Naive thymus-derived CD4-positive, alpha-beta T cell (primary cell): ENCODE measurements around the gene LAMB2. TPM values are rescaled to one million over a fixed set of nuclear protein-coding genes. Genes with fewer than 3 reads are reported as not detected.

Experiments used
- ATAC-seq: fragments of 150-1000 bp; cut with Tn5 transposase; 2 replicates; pipeline ENCODE4 v1.10.0; 2021; ENCODE audit warnings: mild to moderate bottlenecking, moderate library complexity
- CTCF ChIA-PET: fragments of 350-600 bp; sonication (Branson Sonifier 250); formaldehyde crosslinking; loops from one replicate; lab custom pipeline; 2021; ENCODE audit warnings: antibody characterized with exemption; lab: Charles Lee
- POLR2A ChIA-PET: fragments of 350-600 bp; sonication (Branson Sonifier 250); formaldehyde crosslinking; loops from one replicate; lab custom pipeline; 2021; ENCODE audit warnings: antibody characterized with exemption, inconsistent platforms; lab: Charles Lee
- DNase-seq, 9 donors: peaks; one replicate each; pipeline versions ENCODE4 v3.0.0 to v3.0.0-alpha.2; 2020 to 2022; ENCODE audit warnings: mixed read lengths in 1 of 9
- H3K27ac ChIP-seq: one replicate; pipeline ENCODE4 v1.7.0; 2013; ENCODE audit warnings: mild to moderate bottlenecking, low read depth, low read length, moderate library complexity
- H3K27me3 ChIP-seq, 2 donors: one replicate each; pipeline ENCODE4 v1.7.0; 2013; ENCODE audit warnings: low read length in 2 of 2, mild to moderate bottlenecking in 2 of 2, moderate library complexity in 2 of 2; ENCODE audit not compliant: control insufficient read depth in 2 of 2, insufficient read depth in 2 of 2
- H3K36me3 ChIP-seq, 3 experiments: 1 replicate in 2 of 3; 2 replicates in 1 of 3; pipeline ENCODE4 v1.7.0; 2013; ENCODE audit warnings: low read length in 3 of 3, mild to moderate bottlenecking in 3 of 3, moderate library complexity in 1 of 3; ENCODE audit not compliant: insufficient read depth in 3 of 3, control insufficient read depth in 2 of 3
- H3K4me1 ChIP-seq, 2 donors: one replicate each; pipeline ENCODE4 v1.7.0; 2013; ENCODE audit warnings: low read length in 2 of 2, mild to moderate bottlenecking in 2 of 2, moderate library complexity in 1 of 2; ENCODE audit not compliant: control insufficient read depth in 2 of 2, insufficient read depth in 2 of 2
- H3K4me3 ChIP-seq: 2 replicates; pipeline ENCODE4 v1.7.0; 2013; ENCODE audit warnings: mild to moderate bottlenecking, low read length
- H3K9me3 ChIP-seq, 3 experiments: 1 replicate in 2 of 3; 2 replicates in 1 of 3; pipeline ENCODE4 v1.7.0; 2013; ENCODE audit warnings: low read length in 3 of 3; ENCODE audit not compliant: control insufficient read depth in 2 of 3
- H3K27ac Mint-ChIP-seq, 9 donors: one replicate each; pipeline ENCODE4 v1.8.0; 2020 to 2022; ENCODE audit warnings: mixed read lengths in 9 of 9, mild to moderate bottlenecking in 8 of 9, moderate library complexity in 5 of 9, inconsistent platforms in 2 of 9
- H3K27me3 Mint-ChIP-seq, 5 donors: one replicate each; pipeline ENCODE4 v1.8.0; 2021 to 2022; ENCODE audit warnings: mixed read lengths in 5 of 5, mild to moderate bottlenecking in 1 of 5
- H3K36me3 Mint-ChIP-seq, 5 donors: one replicate each; pipeline ENCODE4 v1.8.0; 2020 to 2022; ENCODE audit warnings: mixed read lengths in 5 of 5, mild to moderate bottlenecking in 3 of 5, inconsistent platforms in 1 of 5
- H3K4me1 Mint-ChIP-seq, 7 donors: one replicate each; pipeline ENCODE4 v1.8.0; 2020 to 2022; ENCODE audit warnings: mixed read lengths in 7 of 7, mild to moderate bottlenecking in 3 of 7, inconsistent platforms in 1 of 7
- H3K4me3 Mint-ChIP-seq, 10 donors: one replicate each; pipeline ENCODE4 v1.8.0; 2020 to 2022; ENCODE audit warnings: mild to moderate bottlenecking in 10 of 10, mixed read lengths in 10 of 10, moderate library complexity in 6 of 10, inconsistent platforms in 2 of 10
- H3K9me3 Mint-ChIP-seq, 11 donors: one replicate each; pipeline ENCODE4 v1.8.0; 2020 to 2022; ENCODE audit warnings: mixed read lengths in 11 of 11, mild to moderate bottlenecking in 4 of 11, inconsistent platforms in 1 of 11, moderate library complexity in 1 of 11
- intact Hi-C, 2 donors: fragments of 100-400 bp; cut with micrococcal nuclease; formaldehyde crosslinking; loops; one replicate each; pipeline ENCODE4 v1.15.1; 2023
- polyA plus RNA-seq, 2 donors: library from polyadenylated mRNA; unstranded; fragments of 300-500 nt; fragmentation: Illumina TruSeq; gene quantifications; one replicate each; pipeline ENCODE4 v1.2.3, GENCODE V29; 2021
- total RNA-seq, 6 experiments: library from RNA in 5 of 6; stranded (reverse) in 5 of 6; gene quantifications; 1 replicate in 5 of 6; 2 replicates in 1 of 6; pipeline ENCODE4 v1.2.3 and lab custom pipeline; 2021 to 2026

Gene LAMB2
- total and polyA plus RNA-seq, 7 experiments from 2014 or later = 1.2 to 5.0 (median 1.9) TPM; not detected in 3

DNA sequence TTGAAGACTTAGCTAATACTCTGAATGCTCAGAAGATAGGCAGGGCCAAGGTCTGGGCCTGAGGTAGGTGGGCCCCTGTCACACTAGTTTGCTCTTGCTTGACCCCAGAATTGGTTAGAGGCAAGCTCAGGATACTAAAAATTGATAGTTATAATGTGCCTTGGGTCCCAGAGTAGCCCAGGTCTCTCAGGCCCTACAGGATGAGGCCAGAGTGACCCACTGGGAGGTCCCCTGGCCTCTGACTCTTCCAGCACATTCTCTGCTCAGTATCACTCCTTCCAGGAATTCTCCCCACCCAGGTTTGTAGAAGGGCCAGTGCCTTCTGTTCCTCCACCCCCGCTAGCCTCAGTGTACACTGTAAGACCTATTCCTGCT lies 37.9 kb upstream of the LAMB2 start:
- ChIA-PET CTCF (interaction anchor here (0.8 to 2.0 kb wide), 8 partner anchors 9 to 645 kb away, joined by 3 to 6 read pairs (median 4); partner anchors contain the start of genes NDUFAF3 and WDR6), POLR2A (interaction anchor here (0.7 to 2.4 kb wide), 4 partner anchors 50 to 583 kb away, joined by 3 to 10 read pairs (median 3); partner anchors contain the start of genes QRICH1 and USP19)
- H3K27ac Mint-ChIP-seq = peak overlapping the region in 7 of 9 donors; percentile 67 to 92 (median 84)
- H3K27me3 Mint-ChIP-seq = no peaks in the 10 kb centered on the region
- Histone ChIP-seq H3K27me3 (no peaks in the 10 kb centered on the region), H3K27ac (peak overlapping the region; percentile 58), H3K4me1 (peaks cover 11 to 27% of the 10 kb centered on the region in 2 donors), H3K9me3 (no peaks in the 10 kb centered on the region), H3K36me3 (peaks cover 0 to 5% (median 0%) of the 10 kb centered on the region in 3 experiments), H3K4me3 (peak overlapping the region; percentile 95)
- intact Hi-C loops = loop anchor here (1.0 to 5.0 kb wide), 8 partner anchors 50 to 502 kb away; partner anchors contain the start of genes USP19 (in 2 of the 2), APEH (in 1 of the 2), C3orf62 (in 1 of the 2) and QRICH1 (in 1 of the 2)
- H3K36me3 Mint-ChIP-seq = peaks cover 0 to 7% (median 0%) of the 10 kb centered on the region in 5 donors
- H3K4me1 Mint-ChIP-seq = peaks cover 8 to 41% (median 28%) of the 10 kb centered on the region in 7 donors
- DNase-seq (no peak), ATAC-seq (no peak)
- H3K4me3 Mint-ChIP-seq = peak overlapping the region; percentile 83 to 94 (median 88)
- H3K9me3 Mint-ChIP-seq = peaks cover 0 to 4% (median 0%) of the 10 kb centered on the region in 11 donors

DNA sequence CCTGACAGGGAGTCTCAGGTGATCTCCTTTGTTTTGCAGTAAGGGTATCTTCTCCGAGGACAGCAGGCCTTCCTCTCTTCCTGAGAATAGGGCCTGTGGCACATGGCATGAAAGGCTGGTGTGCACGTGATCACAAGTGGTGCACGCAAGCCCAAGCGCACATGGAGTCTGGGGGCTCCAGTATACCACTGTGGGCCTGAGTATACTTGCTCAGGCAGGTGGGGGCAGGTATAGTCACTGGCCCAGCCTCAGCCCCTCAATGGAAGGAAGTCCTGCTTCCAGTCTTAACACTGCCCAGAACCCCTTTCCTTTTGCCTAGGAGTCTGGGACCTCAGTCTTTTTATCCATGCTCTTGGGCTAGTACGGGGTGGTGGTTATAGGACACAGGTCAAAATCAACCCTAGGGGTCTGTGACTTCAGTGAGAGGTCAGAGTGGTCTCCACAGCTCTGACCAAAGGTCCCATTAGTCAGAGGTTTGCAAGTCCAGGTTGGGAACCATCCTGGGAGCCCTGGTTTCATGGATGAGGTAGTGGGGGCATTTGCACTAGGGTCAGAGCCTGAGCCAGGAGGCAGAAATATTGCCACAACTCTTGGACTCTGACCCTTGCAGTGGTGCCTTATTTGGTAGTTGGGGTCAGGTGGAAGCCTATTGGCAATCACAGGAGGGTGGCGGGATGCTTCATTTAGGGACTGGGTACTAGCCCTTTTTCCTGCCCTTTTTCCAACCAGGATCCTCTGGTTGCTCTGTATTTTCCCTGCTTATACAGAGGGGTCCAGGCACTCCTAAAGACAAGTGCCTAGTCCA lies 34.1 kb upstream of the LAMB2 start:
- Histone ChIP-seq H3K27me3 (no peaks in the 10 kb centered on the region), H3K27ac (peak overlapping the region; percentile 79), H3K36me3 (peaks cover 0 to 20% (median 0%) of the 10 kb centered on the region in 3 experiments), H3K4me1 (peaks cover 16 to 35% of the 10 kb centered on the region in 2 donors), H3K4me3 (peak overlapping the region; percentile 58), H3K9me3 (no peaks in the 10 kb centered on the region)
- Mint-ChIP-seq H3K27me3 (no peaks in the 10 kb centered on the region), H3K4me3 (peak overlapping the region; percentile 87 to 96 (median 90)), H3K36me3 (peaks cover 0 to 20% (median 5%) of the 10 kb centered on the region in 5 donors), H3K27ac (peak overlapping the region; percentile 87 to 96 (median 92)), H3K4me1 (peaks cover 18 to 54% (median 42%) of the 10 kb centered on the region in 7 donors), H3K9me3 (peaks cover 0 to 4% (median 0%) of the 10 kb centered on the region in 11 donors)
- DNase-seq = no peak
- ChIA-PET CTCF (no interaction called here), POLR2A (interaction anchor here (1.0 to 3.8 kb wide), 4 partner anchors 46 to 177 kb away, joined by 3 to 20 read pairs (median 7); partner anchors contain the start of genes QRICH1, USP19 and USP4)
- intact Hi-C loops = loop anchor here (1.0 to 5.0 kb wide), 6 partner anchors 46 to 610 kb away; partner anchors contain the start of genes QRICH1 (in 2 of the 2), USP19 (in 2 of the 2), PFKFB4 (in 1 of the 2) and QARS1 (in 1 of the 2)
- ATAC-seq = no peak

DNA sequence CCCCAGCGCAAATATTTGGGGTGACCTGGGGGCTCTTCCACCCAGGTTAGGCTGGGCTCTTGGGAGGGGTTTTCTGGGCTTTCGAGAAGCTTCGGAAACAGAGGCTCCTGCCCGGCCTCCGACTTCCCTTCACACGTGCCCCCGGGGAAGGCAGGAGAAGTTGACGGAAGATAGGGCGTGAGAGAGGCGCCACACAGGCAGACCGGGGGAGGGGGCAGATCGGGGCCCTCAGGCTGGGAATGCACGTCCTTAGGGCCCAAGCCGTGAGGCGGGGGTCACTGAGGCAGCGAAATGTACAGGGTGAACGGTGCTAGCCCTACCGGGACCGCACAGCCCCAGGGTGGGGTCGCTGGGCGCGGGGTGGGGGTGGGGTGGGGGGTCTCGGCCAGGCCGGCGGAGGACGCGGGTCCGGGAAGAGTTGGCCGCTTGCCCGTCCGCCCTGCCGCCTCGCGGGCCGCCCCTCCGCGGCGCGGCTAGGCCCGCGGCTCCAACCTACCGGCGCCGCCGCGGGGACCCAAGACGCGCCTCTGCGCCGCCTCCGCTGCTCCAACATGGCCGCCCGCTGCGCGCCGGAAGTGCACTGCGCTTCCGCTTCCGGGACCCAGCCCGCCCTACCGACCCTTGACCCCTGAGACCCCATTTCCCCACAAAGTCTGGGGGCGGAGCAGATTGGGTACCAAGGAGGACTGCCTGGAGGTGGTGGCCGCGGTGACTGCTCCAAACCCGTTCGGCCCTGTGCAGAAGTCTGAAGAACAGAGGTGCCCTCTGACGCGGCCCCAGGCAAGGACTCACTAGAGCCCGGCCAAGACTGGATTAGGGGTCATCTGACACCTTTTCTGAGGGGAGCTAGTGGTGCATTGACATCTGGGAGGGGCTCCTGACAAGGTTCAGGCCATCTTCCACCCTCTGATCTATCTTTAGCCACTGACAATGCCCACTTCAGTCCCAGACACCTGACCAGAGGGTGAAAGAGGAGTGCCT lies 33.2 kb upstream of the LAMB2 start, which contains the start of gene CCDC71:
CCDC71 (minus strand) TSS at position 561 of the 981 bp plus-strand sequence. CDS start 2,123 bp downstream, outside the sequence.
- H3K36me3 ChIP-seq = peaks cover 0 to 29% (median 0%) of the 10 kb centered on the region in 3 experiments
- H3K27me3 ChIP-seq = no peaks in the 10 kb centered on the region
- Mint-ChIP-seq H3K9me3 (peaks cover 0 to 4% (median 0%) of the 10 kb centered on the region in 11 donors), H3K27ac (peak within 1 kb of the TSS; percentile 87 to 96 (median 93)), H3K4me1 (peaks cover 16 to 51% (median 42%) of the 10 kb centered on the region in 7 donors), H3K4me3 (peak within 1 kb of the TSS; percentile 89 to 96 (median 92)), H3K27me3 (no peaks in the 10 kb centered on the region), H3K36me3 (peaks cover 0 to 20% (median 5%) of the 10 kb centered on the region in 5 donors)
- H3K9me3 ChIP-seq = no peaks in the 10 kb centered on the region
- ATAC-seq (peak; percentile 85), DNase-seq (peak; percentile 63 to 82 (median 72))
- ChIA-PET POLR2A (interaction anchor here (1.0 to 3.8 kb wide), 11 partner anchors 45 to 1341 kb away, joined by 3 to 20 read pairs (median 5); partner anchors contain the start of genes DALRD3, QRICH1, USP19 and USP4), CTCF (interaction anchor here (0.6 to 1.8 kb wide), 3 partner anchors 13 to 263 kb away, joined by 3 to 6 read pairs (median 5); partner anchors contain the start of genes NICN1 and QRICH1)
- intact Hi-C loops = loop anchor here (1.0 to 5.0 kb wide), 6 partner anchors 45 to 609 kb away; partner anchors contain the start of genes QRICH1 (in 2 of the 2), USP19 (in 2 of the 2), PFKFB4 (in 1 of the 2) and QARS1 (in 1 of the 2)
- H3K27ac ChIP-seq = peak within 1 kb of the TSS; percentile 79
- H3K4me3 ChIP-seq = peak within 1 kb of the TSS; percentile 58
- H3K4me1 ChIP-seq = peaks cover 16 to 29% of the 10 kb centered on the region in 2 donors

DNA sequence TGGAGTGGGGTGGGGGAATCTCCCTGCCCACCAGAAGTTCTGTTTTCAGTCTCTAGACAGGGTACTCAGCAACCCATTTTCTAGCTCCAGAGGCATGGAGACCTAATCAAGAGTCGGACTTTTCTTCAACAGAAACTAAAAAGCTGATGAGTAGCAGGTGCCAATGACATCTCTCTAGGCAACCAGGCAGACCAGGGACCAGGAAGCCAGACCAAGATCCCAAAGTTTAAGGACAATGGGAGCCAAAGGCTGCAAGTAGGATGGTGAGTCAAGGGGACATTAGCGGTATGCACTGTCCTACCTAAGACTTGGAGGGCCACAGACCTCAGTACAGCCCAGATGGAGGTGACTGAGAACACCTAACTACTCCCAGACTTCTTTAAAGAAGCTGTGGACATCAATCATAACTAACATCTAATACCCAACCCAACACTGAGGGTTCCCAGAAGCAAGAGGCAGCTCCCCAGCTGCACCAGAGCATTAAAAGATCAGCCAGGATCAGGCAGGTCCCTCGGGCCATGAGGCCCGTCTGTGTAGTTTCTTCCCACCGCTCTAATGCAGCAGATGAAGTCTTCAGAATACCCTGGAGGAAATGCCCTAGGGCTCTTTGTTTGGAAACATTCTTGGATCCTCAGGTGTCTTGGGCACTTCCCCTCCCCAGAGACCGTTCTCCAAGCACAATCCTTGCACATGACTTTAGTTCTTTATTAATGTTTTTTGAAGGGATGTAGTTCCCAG lies 32.3 kb upstream of the LAMB2 start:
- H3K4me3 Mint-ChIP-seq = peak overlapping the region; percentile 88 to 96 (median 92)

DNA sequence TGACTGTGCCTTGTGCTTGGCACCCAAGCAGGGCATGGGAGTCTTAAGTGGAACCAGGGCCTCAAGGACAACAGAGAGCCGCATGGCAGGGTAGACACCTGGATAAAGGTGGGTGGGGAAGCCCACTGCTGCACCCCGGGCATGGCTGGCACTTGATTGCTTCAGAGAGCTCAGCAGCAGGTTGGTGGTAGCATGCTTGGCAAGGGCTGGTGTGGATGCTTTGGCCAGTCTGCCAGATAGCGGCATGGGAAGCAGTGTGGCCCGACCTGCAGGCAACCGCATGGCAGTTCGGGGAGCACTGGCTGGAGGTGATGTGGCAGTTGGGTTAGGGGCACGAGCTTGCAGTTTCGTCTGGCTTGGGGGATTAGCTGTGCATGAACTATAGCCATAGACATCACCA lies 30.8 kb upstream of the LAMB2 start:
- peaks cover 0 to 29% (median 0%) of the 10 kb centered on the region in 3 experiments for H3K36me3 ChIP-seq
- peaks cover 12 to 38% (median 27%) of the 10 kb centered on the region in 7 donors for H3K4me1 Mint-ChIP-seq
- DNase-seq (no peak), ATAC-seq (no peak)
- no peaks in the 10 kb centered on the region for H3K9me3 ChIP-seq
- peak overlapping the region in 5 of 9 donors; percentile 12 to 87 (median 37) for H3K27ac Mint-ChIP-seq
- H3K36me3 Mint-ChIP-seq = peaks cover 0 to 20% (median 5%) of the 10 kb centered on the region in 5 donors
- H3K9me3 Mint-ChIP-seq = peaks cover 0 to 4% (median 0%) of the 10 kb centered on the region in 11 donors
- intact Hi-C loops = no loop called here
- peak overlapping the region in 4 of 10 donors; percentile 21 to 94 (median 52) for H3K4me3 Mint-ChIP-seq
- H3K27me3 Mint-ChIP-seq = no peaks in the 10 kb centered on the region
- no peaks in the 10 kb centered on the region for H3K27me3 ChIP-seq
- no peak overlapping the region for H3K27ac ChIP-seq
- CTCF ChIA-PET = no interaction called here
- peaks cover 10 to 22% of the 10 kb centered on the region in 2 donors for H3K4me1 ChIP-seq
- POLR2A ChIA-PET = interaction anchor here (0.6 to 3.6 kb wide), 2 partner anchors 70 to 121 kb away, joined by 3 to 16 read pairs; partner anchors contain the start of gene QRICH1
- H3K4me3 ChIP-seq = no peak overlapping the region

More for the DNA sequence above, 32.3 kb upstream of the LAMB2 start:
- Histone ChIP-seq H3K4me1 (peaks cover 10 to 22% of the 10 kb centered on the region in 2 donors), H3K27ac (peak overlapping the region; percentile 79), H3K36me3 (peaks cover 0 to 29% (median 0%) of the 10 kb centered on the region in 3 experiments), H3K4me3 (peak overlapping the region; percentile 58), H3K9me3 (no peaks in the 10 kb centered on the region), H3K27me3 (no peaks in the 10 kb centered on the region)
- ChIA-PET POLR2A (interaction anchor here (0.7 to 3.8 kb wide), 11 partner anchors 45 to 1340 kb away, joined by 3 to 20 read pairs (median 4); partner anchors contain the start of genes DALRD3, QRICH1, SLC25A20 and USP19), CTCF (interaction anchor here (0.6 to 1.8 kb wide), 3 partner anchors 71 to 264 kb away, joined by 3 to 6 read pairs (median 5); partner anchors contain the start of genes NICN1 and QRICH1)
- Mint-ChIP-seq H3K27me3 (no peaks in the 10 kb centered on the region), H3K9me3 (peaks cover 0 to 4% (median 0%) of the 10 kb centered on the region in 11 donors), H3K27ac (peak overlapping the region; percentile 87 to 96 (median 93)), H3K4me1 (peaks cover 13 to 43% (median 33%) of the 10 kb centered on the region in 7 donors), H3K36me3 (peaks cover 0 to 20% (median 5%) of the 10 kb centered on the region in 5 donors)
- intact Hi-C loops = loop anchor here in 1 of 2 donors (5.0 kb wide), 1 partner anchor 608 kb away; the partner anchor contains the start of gene PFKFB4
- ATAC-seq = no peak
- no peak for DNase-seq
